IMR-90 (cell line): ENCODE measurements around the gene HTR2B. TPM values are rescaled to one million over a fixed set of nuclear protein-coding genes. Genes with fewer than 3 reads are reported as not detected.
A peak's percentile ranks its signal among the peaks of the same experiment; 100 is the strongest.

Experiments
- ATAC-seq: fragments of 200-7000 bp; cut with Tn5 transposase; 2 replicates; pipeline ENCODE4 v1.9.1; 2020; ENCODE audit warnings: low read depth, mild to moderate bottlenecking, moderate library complexity
- BruUV-seq: library from RNA; stranded (reverse); fragments of 400-500 nt; replicated peaks from 2 replicates; lab custom pipeline; 2021; lab: Mats Ljungman, UMichigan
- CTCF ChIA-PET: fragments of 300-600 bp; formaldehyde crosslinking; extraction: SDS; loops from one replicate; lab custom pipeline; 2021; ENCODE audit warnings: antibody characterized with exemption; lab: Yijun Ruan, JAX
- POLR2A ChIA-PET: fragments of 300-600 bp; sonication (Branson Sonifier 250); formaldehyde crosslinking; loops from one replicate; lab custom pipeline; 2022; ENCODE audit warnings: antibody characterized with exemption; ENCODE audit not compliant: unreplicated experiment; lab: Charles Lee
- DNase-seq: peaks from one replicate; pipeline ENCODE4 v3.0.0; 2013
- H2AFZ ChIP-seq: replicated peaks from 2 replicates; pipeline ENCODE3; 2013; ENCODE audit warnings: low read length, mild to moderate bottlenecking; ENCODE audit not compliant: poor library complexity
- H2AK5ac ChIP-seq: 2 replicates; pipeline ENCODE4 v1.6.1; 2013; ENCODE audit warnings: low read depth, low read length, inconsistent platforms
- H2AK9ac ChIP-seq: replicated peaks from 2 replicates; pipeline ENCODE3; 2013; ENCODE audit warnings: mild to moderate bottlenecking, low read depth, low read length, moderate library complexity; ENCODE audit not compliant: poor library complexity
- H2BK120ac ChIP-seq: 2 replicates; pipeline ENCODE4 v1.6.1; 2013; ENCODE audit warnings: low read depth, low read length, inconsistent platforms
- H2BK15ac ChIP-seq: 3 replicates; pipeline ENCODE4 v1.6.1; 2013; ENCODE audit warnings: low read depth, low read length, inconsistent platforms
- H2BK20ac ChIP-seq: 2 replicates; pipeline ENCODE4 v1.6.1; 2013; ENCODE audit warnings: low read depth, mild to moderate bottlenecking, inconsistent platforms, low read length, moderate library complexity
- H2BK5ac ChIP-seq: 2 replicates; pipeline ENCODE4 v1.6.1; 2013; ENCODE audit warnings: mild to moderate bottlenecking, low read depth, low read length, inconsistent platforms; ENCODE audit not compliant: poor library complexity, severe bottlenecking
- H3K14ac ChIP-seq: replicated peaks from 2 replicates; pipeline ENCODE4 v1.6.1; 2013; ENCODE audit warnings: low read depth, low read length, inconsistent platforms
- H3K18ac ChIP-seq: 2 replicates; pipeline ENCODE4 v1.6.1; 2013; ENCODE audit warnings: low read depth, low read length, control low read depth
- H3K23ac ChIP-seq: 2 replicates; pipeline ENCODE4 v1.6.1; 2013; ENCODE audit warnings: low read depth, low read length, inconsistent platforms
- H3K27ac ChIP-seq: 2 replicates; pipeline ENCODE4 v1.5.1; 2013; ENCODE audit warnings: mild to moderate bottlenecking, control low read depth, low read length; ENCODE audit not compliant: insufficient read depth
- H3K27me3 ChIP-seq: 2 replicates; pipeline ENCODE4 v1.6.1; 2013; ENCODE audit warnings: low read length; ENCODE audit not compliant: control insufficient read depth, insufficient read depth
- H3K36me3 ChIP-seq: 2 replicates; pipeline ENCODE4 v1.6.1; 2013; ENCODE audit warnings: low read length, mixed read lengths; ENCODE audit not compliant: control insufficient read depth, insufficient read depth
- H3K4ac ChIP-seq: 2 replicates; pipeline ENCODE4 v1.6.1; 2013; ENCODE audit warnings: low read depth, low read length, inconsistent platforms
- H3K4me1 ChIP-seq: 2 replicates; pipeline ENCODE4 v1.6.1; 2013; ENCODE audit warnings: low read length, mixed read lengths; ENCODE audit not compliant: control insufficient read depth, insufficient read depth
- H3K4me2 ChIP-seq: 2 replicates; pipeline ENCODE4 v1.6.1; 2013; ENCODE audit warnings: low read depth, mild to moderate bottlenecking, control low read depth, low read length, moderate library complexity
- H3K4me3 ChIP-seq: 2 replicates; pipeline ENCODE4 v1.5.1; 2013; ENCODE audit warnings: low read depth, mild to moderate bottlenecking, control low read depth, low read length, moderate library complexity; ENCODE audit not compliant: insufficient read depth
- H3K56ac ChIP-seq: 2 replicates; pipeline ENCODE4 v1.6.1; 2013; ENCODE audit warnings: low read length, inconsistent platforms; ENCODE audit not compliant: insufficient read depth; ENCODE audit errors: extremely low read depth
- H3K79me1 ChIP-seq, 2 experiments: 2 replicates each; pipeline ENCODE4 v1.6.1; 2013; ENCODE audit warnings: low read length in 2 of 2, inconsistent platforms in 1 of 2, low read depth in 1 of 2
- H3K9ac ChIP-seq: 2 replicates; pipeline ENCODE4 v1.6.1; 2013; ENCODE audit warnings: low read depth, low read length, control low read depth
- H3K9me1 ChIP-seq: 2 replicates; pipeline ENCODE4 v1.6.1; 2013; ENCODE audit warnings: low read length, inconsistent platforms; ENCODE audit not compliant: insufficient read depth
- H3K9me3 ChIP-seq: 2 replicates; pipeline ENCODE4 v1.6.1; 2013; ENCODE audit warnings: low read length; ENCODE audit not compliant: control insufficient read depth, insufficient read depth
- H4K20me1 ChIP-seq: 2 replicates; pipeline ENCODE4 v1.6.1; 2013; ENCODE audit warnings: low read length, inconsistent platforms; ENCODE audit not compliant: insufficient read depth
- H4K5ac ChIP-seq: 2 replicates; pipeline ENCODE4 v1.6.1; 2013; ENCODE audit warnings: mild to moderate bottlenecking, low read depth, low read length, control low read depth
- H4K8ac ChIP-seq, 2 experiments: 2 replicates each; pipeline ENCODE4 v1.6.1; 2013; ENCODE audit warnings: low read depth in 2 of 2, low read length in 2 of 2, control low read depth in 1 of 2, inconsistent platforms in 1 of 2
- H4K91ac ChIP-seq: 2 replicates; pipeline ENCODE4 v1.6.1; 2013; ENCODE audit warnings: low read depth, low read length, inconsistent platforms; ENCODE audit not compliant: insufficient read depth
- CEBPB ChIP-seq: IDR thresholded peaks from 2 replicates; pipeline ENCODE4 v1.6.1; 2012; ENCODE audit warnings: low read depth, low read length, improper control_type of control experiment
- CHD1 ChIP-seq: IDR thresholded peaks from 2 replicates; pipeline ENCODE4 v1.6.1; 2012; ENCODE audit warnings: low read depth, low read length, improper control_type of control experiment
- MAFK ChIP-seq: IDR thresholded peaks from 2 replicates; pipeline ENCODE4 v1.6.1; 2012; ENCODE audit warnings: low read depth, low read length, improper control_type of control experiment
- WGBS, 2 experiments: methylation state at CpG; one replicate each; pipeline versions ENCODE4 v1.1.5 to v1.1.7; 2013; ENCODE audit warnings: missing lambda C conversion rate in 2 of 2; ENCODE audit not compliant: insufficient read length in 1 of 2; ENCODE audit errors: extremely low coverage in 2 of 2; 5-methylcytosine and 5-hydroxymethylcytosine counted together
- dilution Hi-C: fragments of 300-500 bp; cut with HindIII; formaldehyde crosslinking; loops from one replicate; pipeline ENCODE4 v1.14.3; 2018; ENCODE audit warnings: low sequenced_read_pairs; ENCODE audit not compliant: unreplicated experiment
- in situ Hi-C: fragments of 300-500 bp; cut with MboI; formaldehyde crosslinking; loops from 3 replicates; pipeline ENCODE4 v1.14.3; 2019; ENCODE audit warnings: low sequenced_read_pairs, inconsistent platforms, mixed read lengths
- intact Hi-C: fragments of 100-400 bp; cut with micrococcal nuclease; formaldehyde crosslinking; loops from 2 replicates; pipeline ENCODE4 v1.10.0; 2022
- polyA plus RNA-seq, 3 experiments: library from polyadenylated mRNA; depleted of rRNA; stranded (reverse); fragments of >200 nt; gene quantifications; 2 replicates each; pipeline ENCODE4 v1.2.3, GENCODE V29; 2012; ENCODE audit warnings: low replicate concordance in 1 of 3
- total RNA-seq: library from RNA; depleted of rRNA; stranded (reverse); fragments of >200 nt; gene quantifications from 2 replicates; pipeline ENCODE4 v1.2.3, GENCODE V29; 2012
- TF ChIP-seq, protein P1 (sequence below): fragments of 150-350 bp; IDR thresholded peaks from 2 replicates; pipeline ENCODE4 v1.6.1; 2017; ENCODE audit warnings: mild to moderate bottlenecking, antibody characterized with exemption, low read length, low read depth
- TF ChIP-seq, protein P2 (sequence below): fragments of 150-350 bp; IDR thresholded peaks from 2 replicates; pipeline ENCODE4 v1.6.1; 2016; ENCODE audit warnings: low read depth, mild to moderate bottlenecking, low read length, moderate library complexity, borderline replicate concordance

The HTR2B gene
- total and polyA plus RNA-seq, 2 of the 4 experiments (the other 2 are of a cell fraction) = 0.26 to 0.72 TPM

DNA sequence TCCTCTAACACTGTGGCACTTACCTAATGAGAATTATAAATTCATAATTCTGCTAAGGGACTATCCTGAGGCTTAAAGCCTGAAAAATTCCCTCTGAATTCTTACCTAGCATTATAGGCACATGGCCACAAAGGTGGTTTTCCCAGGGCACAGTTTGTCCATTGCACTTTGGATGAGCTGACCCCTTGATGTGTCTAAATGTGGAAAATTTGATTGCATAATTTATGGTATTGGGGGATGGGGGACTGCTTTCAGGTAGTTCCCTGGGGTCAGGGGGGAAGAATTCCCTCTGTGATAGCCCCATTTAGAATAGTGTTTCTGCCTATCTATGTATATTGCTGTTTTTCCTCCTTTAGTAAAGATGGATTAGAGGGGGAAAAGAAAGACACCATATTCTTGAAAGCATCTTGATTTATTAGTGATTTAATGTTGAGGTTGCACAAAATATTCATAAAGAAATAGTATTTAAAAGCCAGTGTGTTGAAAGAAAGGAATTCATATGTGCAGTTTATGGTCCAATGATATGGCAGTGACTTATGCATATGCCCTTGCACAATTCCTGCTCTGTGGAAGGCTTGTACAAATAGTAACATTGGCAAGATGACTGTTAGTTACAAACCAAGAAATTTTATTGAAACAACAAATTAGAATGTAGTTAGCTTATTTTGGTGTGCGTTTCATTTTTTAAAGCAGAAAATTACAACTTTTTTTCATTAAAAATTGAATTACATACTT is 8.7 kb upstream of the HTR2B start:
- Histone ChIP-seq H3K79me1 (peaks cover 20 to 59% of the 10 kb centered on the region in 2 experiments; a peak in 3 of 4 replicates), H2BK20ac (peak overlapping the region; percentile 16; the same call in 1 of the 2 replicates), H3K9ac (no peak overlapping the region), H3K27ac (peak overlapping the region; percentile 21; the same call in 1 of the 2 replicates), H3K27me3 (no peaks in the 10 kb centered on the region), H3K14ac (0 out of 2 replicates have a peak overlapping the region, but pooled peaks have one; percentile 38), H3K9me1 (peaks cover 4% of the 10 kb centered on the region), H2AK9ac (no peak overlapping the region), H3K56ac (peak overlapping the region; percentile 22; the same call in 1 of the 2 replicates), H4K5ac (peak overlapping the region; percentile 27), H3K23ac (peak overlapping the region; percentile 52; the same call in 1 of the 2 replicates), H3K36me3 (no peaks in the 10 kb centered on the region; the same call in 1 of the 2 replicates), H2BK15ac (no peak overlapping the region), H3K9me3 (no peaks in the 10 kb centered on the region), H4K20me1 (no peaks in the 10 kb centered on the region), H3K4me3 (no peak overlapping the region), H2BK5ac (peak overlapping the region; percentile 0), H2AK5ac (no peak overlapping the region), H3K18ac (peak overlapping the region; percentile 27; the same call in 1 of the 2 replicates), H3K4me2 (no peak overlapping the region), H4K8ac (peak overlapping the region in 1 of 2 experiments; percentile 79; a peak in 2 of 4 replicates), H4K91ac (peak overlapping the region; percentile 46; the same call in 1 of the 2 replicates), H2BK120ac (peak overlapping the region; percentile 79), H3K4me1 (peaks cover 21% of the 10 kb centered on the region), H3K4ac (peak overlapping the region; percentile 78), H2AFZ (no peak overlapping the region)
- no CpG with 5 or more reads among the region's 1 CpG for WGBS, 2 experiments
- no TSS peak for BruUV-seq
- in situ Hi-C loops (no loop called here), dilution Hi-C loops (no loop called here), intact Hi-C loops (no loop called here)
- ATAC-seq = no peak
- ChIA-PET CTCF (no interaction called here), POLR2A (no interaction called here)
- no peak for TF ChIP-seq CHD1
- peak; percentile 91 for TF ChIP-seq CEBPB
- TF ChIP-seq, protein P1, sequence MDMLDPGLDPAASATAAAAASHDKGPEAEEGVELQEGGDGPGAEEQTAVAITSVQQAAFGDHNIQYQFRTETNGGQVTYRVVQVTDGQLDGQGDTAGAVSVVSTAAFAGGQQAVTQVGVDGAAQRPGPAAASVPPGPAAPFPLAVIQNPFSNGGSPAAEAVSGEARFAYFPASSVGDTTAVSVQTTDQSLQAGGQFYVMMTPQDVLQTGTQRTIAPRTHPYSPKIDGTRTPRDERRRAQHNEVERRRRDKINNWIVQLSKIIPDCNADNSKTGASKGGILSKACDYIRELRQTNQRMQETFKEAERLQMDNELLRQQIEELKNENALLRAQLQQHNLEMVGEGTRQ = no peak
- 0 out of 2 replicates have a peak, but pooled peaks have one; percentile 15 for TF ChIP-seq MAFK
- TF ChIP-seq, protein P2, sequence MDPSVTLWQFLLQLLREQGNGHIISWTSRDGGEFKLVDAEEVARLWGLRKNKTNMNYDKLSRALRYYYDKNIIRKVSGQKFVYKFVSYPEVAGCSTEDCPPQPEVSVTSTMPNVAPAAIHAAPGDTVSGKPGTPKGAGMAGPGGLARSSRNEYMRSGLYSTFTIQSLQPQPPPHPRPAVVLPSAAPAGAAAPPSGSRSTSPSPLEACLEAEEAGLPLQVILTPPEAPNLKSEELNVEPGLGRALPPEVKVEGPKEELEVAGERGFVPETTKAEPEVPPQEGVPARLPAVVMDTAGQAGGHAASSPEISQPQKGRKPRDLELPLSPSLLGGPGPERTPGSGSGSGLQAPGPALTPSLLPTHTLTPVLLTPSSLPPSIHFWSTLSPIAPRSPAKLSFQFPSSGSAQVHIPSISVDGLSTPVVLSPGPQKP = no peak
- DNase-seq = peak; percentile 58
